ENCODE results near the gene RGPD6.
"Not testable (repeated sequence)": the region's sequence is repeated elsewhere in the genome, so short reads cannot be mapped to it uniquely, and the experiment has no call there.

RGPD6 gene

GRCh38 chr2:110576763-110577416, at the start of gene RGPD6:
RGPD6 (minus strand) TSS chr2:110577222; CDS start chr2:110577024, 198 bp downstream.
- DNase-seq (ENCODE audit: low read depth) = not testable (repeated sequence)

GRCh38 chr2:110619326-110619939, 42.4 kb upstream of the RGPD6 start:
- not testable (repeated sequence) for DNase-seq (ENCODE audit: low read depth)

- DNase-seq (ENCODE audit: low read depth) = not testable (repeated sequence)
These were observed 36.9 kb upstream of the RGPD6 start for GRCh38 chr2:110613927-110614326.

- not testable (repeated sequence) for DNase-seq (ENCODE audit: low read depth)
These were observed 33.7 kb upstream of the RGPD6 start for GRCh38 chr2:110610613-110611250.

GRCh38 chr2:110609843-110610612, 33.0 kb upstream of the RGPD6 start:
- DNase-seq (ENCODE audit: low read depth) = not testable (repeated sequence)

- DNase-seq (ENCODE audit: low read depth) = not testable (repeated sequence)
These were observed 31.9 kb upstream of the RGPD6 start for GRCh38 chr2:110608788-110609502.

GRCh38 chr2:110605057-110605456, 28.0 kb upstream of the RGPD6 start:
- DNase-seq (ENCODE audit: low read depth) = not testable (repeated sequence)

- not testable (repeated sequence) for DNase-seq (ENCODE audit: low read depth)
These were observed 27.0 kb upstream of the RGPD6 start for GRCh38 chr2:110603917-110604591.

- DNase-seq (ENCODE audit: low read depth) = not testable (repeated sequence)
These were observed 25.1 kb upstream of the RGPD6 start for GRCh38 chr2:110602139-110602538.

- not testable (repeated sequence) for DNase-seq (ENCODE audit: low read depth)
These were observed 15.0 kb upstream of the RGPD6 start for GRCh38 chr2:110591973-110592372.

- DNase-seq (ENCODE audit: low read depth) = not testable (repeated sequence)
These were observed 12.8 kb upstream of the RGPD6 start for GRCh38 chr2:110589677-110590330.

GRCh38 chr2:110588520-110588919, 11.5 kb upstream of the RGPD6 start:
- DNase-seq (ENCODE audit: low read depth) = not testable (repeated sequence)

GRCh38 chr2:110579216-110579965, 2.4 kb upstream of the RGPD6 start:
- not testable (repeated sequence) for DNase-seq (ENCODE audit: low read depth)

- DNase-seq (ENCODE audit: low read depth) = not testable (repeated sequence)
These were observed 1.4 kb upstream of the RGPD6 start for GRCh38 chr2:110578429-110578828.

GRCh38 chr2:110499755-110500377, 77.2 kb downstream of the RGPD6 start:
- not testable (repeated sequence) for DNase-seq (ENCODE audit: low read depth)

- DNase-seq (ENCODE audit: low read depth) = not testable (repeated sequence)
These were observed 81.0 kb downstream of the RGPD6 start for GRCh38 chr2:110496027-110496426.

GRCh38 chr2:110494488-110494887, 82.5 kb downstream of the RGPD6 start:
- not testable (repeated sequence) for DNase-seq (ENCODE audit: low read depth)

- DNase-seq (ENCODE audit: low read depth) = not testable (repeated sequence)
These were observed 88.0 kb downstream of the RGPD6 start for GRCh38 chr2:110488991-110489390.

GRCh38 chr2:110482697-110483096, 94.3 kb downstream of the RGPD6 start:
- not testable (repeated sequence) for DNase-seq (ENCODE audit: low read depth)

All from stimulated activated CD8-positive, alpha-beta memory T cell treated with anti-CD3 and anti-CD28 coated beads, Interleukin-15, amount 100 ng/mL, for 24 hours (primary cell).